Loucy (cell line): ENCODE data around the gene CHD6.

Experiments used
- H2AFZ ChIP-seq: fragments of 200-600 bp; sonication (generic); 2 replicates; pipeline ENCODE4 v1.6.0; 2016; ENCODE audit warnings: antibody characterized with exemption, mild to moderate bottlenecking, low read length, moderate library complexity
- H3F3A ChIP-seq: fragments of 200-600 bp; 2 replicates; pipeline ENCODE4 v1.6.0; 2016; ENCODE audit warnings: antibody characterized with exemption, low read depth, mild to moderate bottlenecking
- H3K27me3 ChIP-seq: fragments of 200-600 bp; sonication (generic); 2 replicates; pipeline ENCODE4 v1.6.1; 2014; ENCODE audit warnings: low read length, mild to moderate bottlenecking; ENCODE audit not compliant: insufficient read depth, poor library complexity, severe bottlenecking
- H3K36me3 ChIP-seq: fragments of 200-600 bp; sonication (generic); 2 replicates; pipeline ENCODE4 v1.6.1; 2016; ENCODE audit warnings: low read length; ENCODE audit not compliant: insufficient read depth
- H3K4me1 ChIP-seq: fragments of 200-600 bp; sonication (generic); 2 replicates; pipeline ENCODE4 v1.5.1; 2014; ENCODE audit warnings: low read length, mild to moderate bottlenecking; ENCODE audit not compliant: insufficient read depth, poor library complexity, severe bottlenecking
- H3K4me2 ChIP-seq: fragments of 200-600 bp; sonication (generic); 2 replicates; pipeline ENCODE4 v1.6.0; 2014; ENCODE audit warnings: antibody characterized with exemption, low read length, low read depth, mild to moderate bottlenecking; ENCODE audit not compliant: poor library complexity, severe bottlenecking
- H3K4me3 ChIP-seq: fragments of 200-600 bp; sonication (generic); 2 replicates; pipeline ENCODE4 v1.5.1; 2014; ENCODE audit warnings: low read length, mild to moderate bottlenecking, mixed read lengths; ENCODE audit not compliant: poor library complexity, severe bottlenecking
- H3K79me2 ChIP-seq: fragments of 200-600 bp; sonication (generic); 2 replicates; pipeline ENCODE4 v1.6.1; 2014; ENCODE audit warnings: low read length; ENCODE audit not compliant: insufficient read depth
- H3K9ac ChIP-seq: fragments of 200-600 bp; sonication (generic); 2 replicates; pipeline ENCODE4 v1.6.0; 2014; ENCODE audit warnings: mild to moderate bottlenecking, low read depth, low read length, moderate library complexity; ENCODE audit not compliant: poor library complexity, severe bottlenecking
- H3K9me2 ChIP-seq: fragments of 200-600 bp; sonication (generic); replicated peaks from 2 replicates; pipeline ENCODE4 v1.6.1; 2016; ENCODE audit warnings: low read depth, low read length, mixed read lengths
- H3K9me3 ChIP-seq: fragments of 200-600 bp; sonication (generic); 2 replicates; pipeline ENCODE4 v1.6.1; 2014; ENCODE audit warnings: mild to moderate bottlenecking, antibody characterized with exemption, low read length, low read depth; ENCODE audit not compliant: insufficient read depth
- H4K20me1 ChIP-seq: fragments of 200-600 bp; sonication (generic); 2 replicates; pipeline ENCODE4 v1.6.0; 2014; ENCODE audit warnings: antibody characterized with exemption, low read length, mild to moderate bottlenecking; ENCODE audit not compliant: insufficient read depth, poor library complexity, severe bottlenecking
- EZH2phosphoT487 ChIP-seq: fragments of 200-600 bp; IDR thresholded peaks from 2 replicates; pipeline ENCODE4 v1.6.1; 2018; ENCODE audit warnings: antibody characterized with exemption, mild to moderate bottlenecking, moderate library complexity, borderline replicate concordance
- TF ChIP-seq, protein P1 (sequence below): fragments of 200-600 bp; sonication (generic); conservative IDR thresholded peaks from 2 replicates; pipeline ENCODE4 v1.5.1; 2014; ENCODE audit warnings: mild to moderate bottlenecking, antibody characterized with exemption, low read length

The CHD6 gene

DNA sequence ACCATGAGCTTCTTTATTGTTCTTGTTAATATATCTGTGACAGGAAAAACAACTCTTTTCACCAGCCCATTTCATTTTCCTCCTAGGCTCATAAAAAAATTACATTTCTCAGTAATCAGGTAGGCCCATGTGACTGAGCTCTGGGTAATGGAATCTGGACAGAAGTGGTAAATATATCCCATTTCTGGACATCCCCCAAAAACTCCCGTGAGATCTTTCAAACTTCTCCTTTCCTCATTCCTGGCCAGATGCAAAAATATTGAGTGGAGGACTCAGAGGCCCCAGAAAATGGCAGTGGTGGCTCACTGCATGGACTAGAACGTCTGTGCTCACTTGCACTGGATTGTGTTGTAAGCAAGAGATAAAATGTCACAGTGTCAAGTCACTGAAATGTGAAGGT lies 3.8 kb upstream of the CHD6 start:
- TF ChIP-seq, protein P1, sequence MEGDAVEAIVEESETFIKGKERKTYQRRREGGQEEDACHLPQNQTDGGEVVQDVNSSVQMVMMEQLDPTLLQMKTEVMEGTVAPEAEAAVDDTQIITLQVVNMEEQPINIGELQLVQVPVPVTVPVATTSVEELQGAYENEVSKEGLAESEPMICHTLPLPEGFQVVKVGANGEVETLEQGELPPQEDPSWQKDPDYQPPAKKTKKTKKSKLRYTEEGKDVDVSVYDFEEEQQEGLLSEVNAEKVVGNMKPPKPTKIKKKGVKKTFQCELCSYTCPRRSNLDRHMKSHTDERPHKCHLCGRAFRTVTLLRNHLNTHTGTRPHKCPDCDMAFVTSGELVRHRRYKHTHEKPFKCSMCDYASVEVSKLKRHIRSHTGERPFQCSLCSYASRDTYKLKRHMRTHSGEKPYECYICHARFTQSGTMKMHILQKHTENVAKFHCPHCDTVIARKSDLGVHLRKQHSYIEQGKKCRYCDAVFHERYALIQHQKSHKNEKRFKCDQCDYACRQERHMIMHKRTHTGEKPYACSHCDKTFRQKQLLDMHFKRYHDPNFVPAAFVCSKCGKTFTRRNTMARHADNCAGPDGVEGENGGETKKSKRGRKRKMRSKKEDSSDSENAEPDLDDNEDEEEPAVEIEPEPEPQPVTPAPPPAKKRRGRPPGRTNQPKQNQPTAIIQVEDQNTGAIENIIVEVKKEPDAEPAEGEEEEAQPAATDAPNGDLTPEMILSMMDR = no peak
- TF ChIP-seq EZH2phosphoT487 = no peak
- Histone ChIP-seq H3K79me2 (peaks cover 7% of the 10 kb centered on the region), H3K9me3 (no peaks in the 10 kb centered on the region), H3K36me3 (no peaks in the 10 kb centered on the region), H3K9me2 (no peaks in the 10 kb centered on the region), H2AFZ (no peak overlapping the region), H3K9ac (no peak overlapping the region), H4K20me1 (peaks cover 7% of the 10 kb centered on the region), H3K4me1 (peaks cover 8% of the 10 kb centered on the region), H3F3A (no peaks in the 10 kb centered on the region), H3K4me2 (no peak overlapping the region), H3K27me3 (no peaks in the 10 kb centered on the region), H3K4me3 (no peak overlapping the region)

GRCh38 chr20:41621421-41621820 lies 3.2 kb upstream of the CHD6 start:
- no peak overlapping the region for H3K4me3 ChIP-seq
- H3K4me1 ChIP-seq = peaks cover 13% of the 10 kb centered on the region
- H3K9ac ChIP-seq = no peak overlapping the region
- H2AFZ ChIP-seq = no peak overlapping the region
- H3K4me2 ChIP-seq = no peak overlapping the region
- TF ChIP-seq, protein P1 = no peak
- TF ChIP-seq EZH2phosphoT487 = no peak
- peaks cover 13% of the 10 kb centered on the region for H3K79me2 ChIP-seq
- H3K9me2 ChIP-seq = no peaks in the 10 kb centered on the region
- no peaks in the 10 kb centered on the region for H3K27me3 ChIP-seq
- H3F3A ChIP-seq = no peaks in the 10 kb centered on the region
- H3K36me3 ChIP-seq = no peaks in the 10 kb centered on the region
- H3K9me3 ChIP-seq = no peaks in the 10 kb centered on the region
- H4K20me1 ChIP-seq = peaks cover 12% of the 10 kb centered on the region

DNA sequence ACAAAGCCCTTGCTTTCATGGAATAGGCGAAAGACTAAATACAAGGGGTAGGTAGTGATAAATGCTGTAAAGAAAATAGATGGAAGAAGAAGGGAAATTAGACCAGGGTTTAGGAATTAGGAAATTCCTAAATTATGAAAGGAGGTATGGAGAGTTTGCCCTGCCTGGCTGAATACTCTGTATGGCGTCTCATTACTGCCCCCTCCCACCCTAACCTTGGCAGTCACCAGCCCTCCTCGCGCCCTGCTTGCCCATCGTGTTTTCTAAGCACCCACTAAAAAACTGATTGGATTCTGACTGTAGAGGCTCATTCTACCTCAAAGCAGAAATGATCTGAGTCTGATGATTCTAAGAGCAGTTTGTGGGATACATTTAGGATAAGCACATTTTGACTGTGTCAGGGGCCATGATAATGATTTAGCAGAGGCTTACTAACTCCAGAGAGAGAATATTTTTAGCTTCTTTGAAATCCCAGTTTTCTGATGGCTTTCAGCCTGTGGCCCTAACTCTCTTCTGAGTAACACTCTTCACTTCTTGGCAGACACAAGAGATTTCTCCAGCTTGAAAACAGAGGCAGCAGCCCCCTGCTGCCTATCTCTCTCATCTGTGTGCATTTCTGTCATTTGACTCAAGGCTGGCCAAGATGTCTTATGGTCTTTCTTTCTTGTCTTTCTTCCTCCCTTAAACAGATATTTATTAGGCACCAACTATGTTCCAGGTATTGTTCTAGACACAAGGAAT lies 1.4 kb upstream of the CHD6 start:
- Histone ChIP-seq H3K9me3 (no peaks in the 10 kb centered on the region), H3K4me3 (peak overlapping the region; percentile 87), H3K4me2 (peak overlapping the region; percentile 69)

More for the DNA sequence above, 1.4 kb upstream of the CHD6 start:
- Histone ChIP-seq H3K9me2 (no peaks in the 10 kb centered on the region), H4K20me1 (peaks cover 29% of the 10 kb centered on the region), H2AFZ (peak overlapping the region; percentile 88), H3K36me3 (no peaks in the 10 kb centered on the region), H3K27me3 (no peaks in the 10 kb centered on the region), H3K4me1 (peaks cover 30% of the 10 kb centered on the region), H3F3A (no peaks in the 10 kb centered on the region), H3K9ac (no peak overlapping the region), H3K79me2 (peaks cover 31% of the 10 kb centered on the region)
- TF ChIP-seq, protein P1 = no peak
- TF ChIP-seq EZH2phosphoT487 = no peak
